ENCODE results near the gene SPINK5. TPM values are rescaled to one million over a fixed set of nuclear protein-coding genes. Genes with fewer than 3 reads are reported as not detected.

SPINK5 gene
- total and polyA plus RNA-seq, 3 donors from 2014 or later = 0.90 to 3.5 (median 1.1) TPM

GRCh38 chr5:148135091-148136048 is 71.6 kb downstream of the SPINK5 start:
- Histone ChIP-seq H3K4me1 (no peaks in the 10 kb centered on the region), H3K4me3 (no peak overlapping the region), H3K27ac (no peak overlapping the region), H3K36me3 (ENCODE audit: low read depth, missing control alignments) (no peaks in the 10 kb centered on the region), H3K9me3 (no peaks in the 10 kb centered on the region), H3K27me3 (no peaks in the 10 kb centered on the region)
- 87 to 90% methylated on average over 5 of the region's 5 CpGs for WGBS, 2 donors
- intact Hi-C loops (cut with DNase I; ENCODE audit: low total_unique reads) = no loop called here
- DNase-seq = no peak
- no peak for TF ChIP-seq POLR2A (IDR thresholded peaks at IDR 0.05)
- no peak for TF ChIP-seq CTCF (IDR thresholded peaks at IDR 0.05)

- Histone ChIP-seq H3K4me1 (no peaks in the 10 kb centered on the region), H3K27ac (no peak overlapping the region), H3K9me3 (no peaks in the 10 kb centered on the region), H3K27me3 (no peaks in the 10 kb centered on the region), H3K36me3 (ENCODE audit: low read depth, missing control alignments) (no peaks in the 10 kb centered on the region), H3K4me3 (no peak overlapping the region)
- intact Hi-C loops (cut with DNase I; ENCODE audit: low total_unique reads) = no loop called here
- no peak for TF ChIP-seq CTCF (IDR thresholded peaks at IDR 0.05)
- no peak for TF ChIP-seq POLR2A (IDR thresholded peaks at IDR 0.05)
- DNase-seq = no peak
- WGBS, 2 donors = 75 to 95% methylated on average over 3 of the region's 3 CpGs
Observed at GRCh38 chr5:148140846-148141245, 77.1 kb downstream of the SPINK5 start.

GRCh38 chr5:148141645-148142044 is 77.9 kb downstream of the SPINK5 start:
- intact Hi-C loops (cut with DNase I; ENCODE audit: low total_unique reads) = no loop called here
- TF ChIP-seq CTCF (IDR thresholded peaks at IDR 0.05) (no peak), POLR2A (IDR thresholded peaks at IDR 0.05) (no peak)
- Histone ChIP-seq H3K27ac (no peak overlapping the region), H3K9me3 (no peaks in the 10 kb centered on the region), H3K27me3 (no peaks in the 10 kb centered on the region), H3K36me3 (ENCODE audit: low read depth, missing control alignments) (no peaks in the 10 kb centered on the region), H3K4me3 (no peak overlapping the region), H3K4me1 (no peaks in the 10 kb centered on the region)
- WGBS, 2 donors = 62 to 67% methylated on average over 2 of the region's 2 CpGs
- DNase-seq = no peak

- TF ChIP-seq CTCF (IDR thresholded peaks at IDR 0.05) (no peak), POLR2A (IDR thresholded peaks at IDR 0.05) (no peak)
- H3K27ac ChIP-seq = no peak overlapping the region
- no peaks in the 10 kb centered on the region for H3K36me3 ChIP-seq (ENCODE audit: low read depth, missing control alignments)
- no peak for DNase-seq
- intact Hi-C loops (cut with DNase I; ENCODE audit: low total_unique reads) = no loop called here
- H3K4me3 ChIP-seq = no peak overlapping the region
- no peaks in the 10 kb centered on the region for H3K4me1 ChIP-seq
- H3K9me3 ChIP-seq = no peaks in the 10 kb centered on the region
- no peaks in the 10 kb centered on the region for H3K27me3 ChIP-seq
Observed at GRCh38 chr5:148145916-148146315, 82.1 kb downstream of the SPINK5 start.

GRCh38 chr5:148146487-148146886 is 82.7 kb downstream of the SPINK5 start:
- TF ChIP-seq POLR2A (IDR thresholded peaks at IDR 0.05) = no peak
- WGBS, 2 donors = 79 to 100% methylated on average over 1 of the region's 1 CpG
- Histone ChIP-seq H3K27me3 (no peaks in the 10 kb centered on the region), H3K4me1 (no peaks in the 10 kb centered on the region), H3K36me3 (ENCODE audit: low read depth, missing control alignments) (no peaks in the 10 kb centered on the region), H3K4me3 (no peak overlapping the region), H3K9me3 (no peaks in the 10 kb centered on the region), H3K27ac (no peak overlapping the region)
- intact Hi-C loops (cut with DNase I; ENCODE audit: low total_unique reads) = no loop called here
- no peak for DNase-seq

All from testis (tissue), 3 donors.